HepG2 (cell line): ENCODE measurements around the gene ANKRD53. TPM values are rescaled to one million over a fixed set of nuclear protein-coding genes. Genes with fewer than 3 reads are reported as not detected.
A peak's percentile ranks its signal among the peaks of the same experiment; 100 is the strongest.

Experiments used
- AGO1 ChIP-seq: fragments of 200-400 bp; formaldehyde crosslinking; IDR thresholded peaks from 2 replicates; pipeline ENCODE4 v1.6.1; 2017; ENCODE audit warnings: mild to moderate bottlenecking, low read depth, low read length, moderate library complexity; ENCODE audit not compliant: poor library complexity, severe bottlenecking
- AGO2 ChIP-seq: fragments of 200-400 bp; formaldehyde crosslinking; optimal IDR thresholded peaks from 2 replicates; pipeline ENCODE3; 2017; ENCODE audit warnings: mild to moderate bottlenecking, low read depth, low read length, moderate library complexity
- ARID4A ChIP-seq: sonication (generic); formaldehyde crosslinking; IDR thresholded peaks from 2 replicates; pipeline ENCODE4 v1.5.0; 2020; ENCODE audit warnings: mild to moderate bottlenecking, missing genetic modification reagents, borderline replicate concordance
- GABPB1 ChIP-seq: IDR thresholded peaks from 2 replicates; pipeline ENCODE4 v1.6.1; 2016; ENCODE audit warnings: mild to moderate bottlenecking, missing genetic modification reagents, moderate library complexity, missing compliant biosample characterization
- HIVEP1 ChIP-seq: sonication (generic); formaldehyde crosslinking; IDR thresholded peaks from 2 replicates; pipeline ENCODE4 v1.4.0; 2020; ENCODE audit warnings: mild to moderate bottlenecking, missing genetic modification reagents
- HOXA3 ChIP-seq: sonication (generic); formaldehyde crosslinking; IDR thresholded peaks from 2 replicates; pipeline ENCODE4 v1.5.0; 2020; ENCODE audit warnings: missing genetic modification reagents
- MAFK ChIP-seq, 2 experiments: IDR thresholded peaks in 1 of 2; conservative IDR thresholded peaks in 1 of 2; 2 replicates each; pipeline ENCODE4 v1.6.1; 2011; ENCODE audit warnings: improper control_type of control experiment in 2 of 2, low read length in 2 of 2
- NFKB2 ChIP-seq: sonication (generic); formaldehyde crosslinking; IDR thresholded peaks from 2 replicates; pipeline ENCODE4 v1.4.0; 2020; ENCODE audit warnings: missing genetic modification reagents, borderline replicate concordance
- RAD21 ChIP-seq: fragments of 450-650 bp; formaldehyde crosslinking; IDR thresholded peaks from 2 replicates; pipeline ENCODE4 v1.5.0; 2020; ENCODE audit warnings: mild to moderate bottlenecking
- SALL2 ChIP-seq: sonication (generic); formaldehyde crosslinking; IDR thresholded peaks from 2 replicates; pipeline ENCODE4 v1.8.1; 2023; ENCODE audit warnings: mild to moderate bottlenecking, missing genetic modification reagents, inconsistent platforms
- ZBTB4 ChIP-seq: sonication (generic); formaldehyde crosslinking; IDR thresholded peaks from 2 replicates; pipeline ENCODE4 v1.4.0; 2020; ENCODE audit warnings: missing genetic modification reagents, mild to moderate bottlenecking, borderline replicate concordance
- ZIK1 ChIP-seq: sonication (generic); formaldehyde crosslinking; IDR thresholded peaks from 2 replicates; pipeline ENCODE4 v1.5.0; 2020; ENCODE audit warnings: mild to moderate bottlenecking, low read depth, missing genetic modification reagents, borderline replicate concordance
- ZNF207 ChIP-seq: fragments of 450-650 bp; IDR thresholded peaks from 2 replicates; pipeline ENCODE4 v1.6.1; 2016; ENCODE audit warnings: antibody characterized with exemption, borderline replicate concordance
- ZNF251 ChIP-seq: sonication (generic); formaldehyde crosslinking; IDR thresholded peaks from 2 replicates; pipeline ENCODE4 v1.9.0; 2021; ENCODE audit warnings: mild to moderate bottlenecking, missing genetic modification reagents
- ZNF253 ChIP-seq: sonication (generic); formaldehyde crosslinking; IDR thresholded peaks from 2 replicates; pipeline ENCODE4 v1.8.0; 2022; ENCODE audit warnings: mild to moderate bottlenecking, missing genetic modification reagents, borderline replicate concordance
- ZNF724P ChIP-seq: sonication (generic); formaldehyde crosslinking; IDR thresholded peaks from 2 replicates; pipeline ENCODE4 v1.8.0; 2022; ENCODE audit warnings: missing genetic modification reagents, borderline replicate concordance
- ZNF75D ChIP-seq: sonication (generic); formaldehyde crosslinking; IDR thresholded peaks from 2 replicates; pipeline ENCODE4 v1.8.1; 2023; ENCODE audit warnings: missing genetic modification reagents, mild to moderate bottlenecking, borderline replicate concordance
- ZNF781 ChIP-seq: sonication (generic); formaldehyde crosslinking; IDR thresholded peaks from 2 replicates; pipeline ENCODE4 v1.5.1; 2020; ENCODE audit warnings: borderline replicate concordance, mild to moderate bottlenecking, missing genetic modification reagents; ENCODE audit errors: not compliant biosample characterization
- polyA plus RNA-seq, 8 experiments: library from polyadenylated mRNA; depleted of rRNA in 3 of 8; stranded (reverse) in 7 of 8; unstranded in 1 of 8; fragments of >200 nt; fragmentation: Illumina TruSeq in 4 of 8; extraction: Trizol in 4 of 8; gene quantifications; 2 replicates each; pipeline versions ENCODE4 v1.2.1 to v1.2.3, GENCODE V29; 2011 to 2016; ENCODE audit warnings: low read depth in 4 of 8, missing spikeins in 1 of 8, mixed read lengths in 1 of 8; ENCODE audit not compliant: insufficient read depth in 1 of 8
- total RNA-seq, 5 experiments: library from RNA; depleted of rRNA; stranded (reverse); fragments of >200 nt; fragmentation: Illumina TruSeq; extraction: Trizol; gene quantifications; 2 replicates each; pipeline ENCODE4 v1.2.3, GENCODE V29; 2016; ENCODE audit warnings: low read depth in 1 of 5

Gene ANKRD53
- total and polyA plus RNA-seq, 2 of the 13 experiments (the other 11 are each of a cell fraction or from before 2014, with no cell fraction given) = 0.15 TPM; not detected in 1

- TF ChIP-seq ZIK1 = no peak
- TF ChIP-seq ARID4A = no peak
- 0 out of 2 replicates have a peak, but pooled peaks have one; percentile 30 for TF ChIP-seq NFKB2 (CRISPR knock-in tag)
- TF ChIP-seq ZNF781 (CRISPR knock-in tag) = no peak
- TF ChIP-seq HIVEP1 (CRISPR knock-in tag) = peak; percentile 60
- TF ChIP-seq HOXA3 (CRISPR knock-in tag) = peak; percentile 82
- TF ChIP-seq RAD21 (CRISPR knock-in tag) = 0 out of 2 replicates have a peak, but pooled peaks have one; percentile 45
- TF ChIP-seq GABPB1 (CRISPR knock-in tag) = peak; percentile 41; the same call in 1 of the 2 replicates
- TF ChIP-seq ZBTB4 (CRISPR knock-in tag) = peak; percentile 80; the same call in 1 of the 2 replicates
- TF ChIP-seq AGO1 = peak; percentile 29
- no peak for TF ChIP-seq ZNF724P (CRISPR knock-in tag)
- TF ChIP-seq ZNF253 = no peak
- TF ChIP-seq AGO2 = peak; percentile 80
- TF ChIP-seq ZNF251 (CRISPR knock-in tag) = no peak
- no peak for TF ChIP-seq MAFK (conservative IDR thresholded peaks at IDR 0.05 in 1 of 2, IDR thresholded peaks at IDR 0.05 in 1 of 2; ENCODE audit: low read length in 2 of 2)
- TF ChIP-seq ZNF75D (CRISPR knock-in tag) = no peak
- no peak for TF ChIP-seq SALL2
- no peak for TF ChIP-seq ZNF207
Observed at GRCh38 chr2:70984576-70985282, 6.3 kb downstream of the ANKRD53 start (continued).
